Mesenchymal stem cell (in vitro differentiated cells and primary cell): ENCODE measurements around the gene PCSK7. TPM values are rescaled to one million over a fixed set of nuclear protein-coding genes. Genes with fewer than 3 reads are reported as not detected.
A peak's percentile ranks its signal among the peaks of the same experiment; 100 is the strongest.

Experiments
- DNase-seq: peaks from one replicate; pipeline ENCODE4 v3.0.0-alpha.2; 2013
- H2AFZ ChIP-seq: one replicate; pipeline ENCODE4 v1.6.1; 2013; ENCODE audit warnings: low read depth, mild to moderate bottlenecking, control low read depth, inconsistent platforms, low read length, moderate library complexity
- H2AK5ac ChIP-seq: 2 replicates; pipeline ENCODE4 v1.6.1; 2013; ENCODE audit warnings: low read length, moderate library complexity, mild to moderate bottlenecking, inconsistent platforms; ENCODE audit not compliant: severe bottlenecking
- H2BK120ac ChIP-seq: one replicate; pipeline ENCODE4 v1.6.1; 2013; ENCODE audit warnings: low read depth, mild to moderate bottlenecking, inconsistent platforms, low read length, moderate library complexity
- H2BK12ac ChIP-seq, 2 experiments: one replicate each; pipeline ENCODE4 v1.6.1; 2013; ENCODE audit warnings: inconsistent platforms in 2 of 2, low read length in 2 of 2, mild to moderate bottlenecking in 2 of 2, moderate library complexity in 2 of 2, control low read depth in 1 of 2
- H2BK15ac ChIP-seq: one replicate; pipeline ENCODE4 v1.6.1; 2013; ENCODE audit warnings: mild to moderate bottlenecking, low read depth, inconsistent platforms; ENCODE audit not compliant: poor library complexity, severe bottlenecking
- H2BK5ac ChIP-seq: 2 replicates; pipeline ENCODE4 v1.6.1; 2013; ENCODE audit warnings: low read depth, mild to moderate bottlenecking, low read length, control low read depth, inconsistent platforms; ENCODE audit not compliant: poor library complexity, severe bottlenecking
- H3K14ac ChIP-seq, 2 experiments: one replicate each; pipeline ENCODE4 v1.6.1; 2013; ENCODE audit warnings: inconsistent platforms in 2 of 2, low read length in 2 of 2, control low read depth in 1 of 2, mild to moderate bottlenecking in 1 of 2, moderate library complexity in 1 of 2
- H3K18ac ChIP-seq, 2 experiments: one replicate each; pipeline ENCODE4 v1.6.1; 2013; ENCODE audit warnings: inconsistent platforms in 2 of 2, low read length in 2 of 2, control low read depth in 1 of 2, low read depth in 1 of 2, mild to moderate bottlenecking in 1 of 2
- H3K23ac ChIP-seq, 2 experiments: one replicate each; pipeline ENCODE4 v1.6.1; 2013; ENCODE audit warnings: inconsistent platforms in 2 of 2, low read length in 2 of 2, mild to moderate bottlenecking in 2 of 2, moderate library complexity in 2 of 2, control low read depth in 1 of 2
- H3K27ac ChIP-seq: 2 replicates; pipeline ENCODE4 v1.5.1; 2013; ENCODE audit warnings: mild to moderate bottlenecking, moderate library complexity, low read length, control low read depth, inconsistent platforms; ENCODE audit not compliant: poor library complexity, severe bottlenecking
- H3K27me3 ChIP-seq, 2 experiments: 2 replicates each; pipeline versions ENCODE4 v1.6.1 to v1.7.0; 2013; ENCODE audit warnings: low read length in 2 of 2, mild to moderate bottlenecking in 2 of 2, moderate library complexity in 2 of 2, control low read depth in 1 of 2, inconsistent platforms in 1 of 2; ENCODE audit not compliant: control insufficient read depth in 1 of 2, insufficient read depth in 1 of 2
- H3K36me3 ChIP-seq, 2 experiments: 2 replicates each; pipeline versions ENCODE4 v1.6.1 to v1.7.0; 2013; ENCODE audit warnings: low read length in 2 of 2, control low read depth in 1 of 2, inconsistent platforms in 1 of 2, low read depth in 1 of 2, mild to moderate bottlenecking in 1 of 2; ENCODE audit not compliant: insufficient read depth in 2 of 2, control insufficient read depth in 1 of 2
- H3K4ac ChIP-seq, 2 experiments: one replicate each; pipeline ENCODE4 v1.6.1; 2013; ENCODE audit warnings: inconsistent platforms in 2 of 2, low read length in 2 of 2, mild to moderate bottlenecking in 2 of 2, moderate library complexity in 2 of 2, control low read depth in 1 of 2, low read depth in 1 of 2
- H3K4me1 ChIP-seq: 2 replicates; pipeline ENCODE4 v1.6.1; 2013; ENCODE audit warnings: low read depth, low read length, control low read depth; ENCODE audit not compliant: control insufficient read depth, insufficient read depth
- H3K4me2 ChIP-seq: 2 replicates; pipeline ENCODE4 v1.6.1; 2013; ENCODE audit warnings: low read length, mild to moderate bottlenecking, inconsistent platforms; ENCODE audit not compliant: poor library complexity, severe bottlenecking
- H3K4me3 ChIP-seq, 2 experiments: 2 replicates each; pipeline versions ENCODE4 v1.5.1 to v1.7.0; 2013; ENCODE audit warnings: low read length in 2 of 2, mild to moderate bottlenecking in 2 of 2, control low read depth in 1 of 2, low read depth in 1 of 2; ENCODE audit not compliant: insufficient read depth in 1 of 2
- H3K79me1 ChIP-seq: replicated peaks from 2 replicates; pipeline ENCODE4 v1.6.1; 2013; ENCODE audit warnings: mild to moderate bottlenecking, control low read depth, low read length, inconsistent platforms; ENCODE audit not compliant: poor library complexity, severe bottlenecking
- H3K9ac ChIP-seq: 2 replicates; pipeline ENCODE4 v1.7.0; 2013; ENCODE audit warnings: mild to moderate bottlenecking, low read length, moderate library complexity
- H3K9me3 ChIP-seq: 2 replicates; pipeline ENCODE4 v1.7.0; 2013; ENCODE audit warnings: mild to moderate bottlenecking, low read length; ENCODE audit not compliant: control insufficient read depth
- H4K8ac ChIP-seq: one replicate; pipeline ENCODE4 v1.6.1; 2013; ENCODE audit warnings: inconsistent platforms, mild to moderate bottlenecking, low read length, moderate library complexity
- H4K91ac ChIP-seq: one replicate; pipeline ENCODE4 v1.6.1; 2013; ENCODE audit warnings: mild to moderate bottlenecking, low read length, inconsistent platforms
- WGBS: methylation state at CpG from one replicate; pipeline ENCODE4 v1.1.7; 2013; ENCODE audit warnings: mixed read lengths; 5-methylcytosine and 5-hydroxymethylcytosine counted together
- polyA plus RNA-seq, 2 experiments: library from polyadenylated mRNA; stranded (reverse); fragments of 200-250 nt; gene quantifications; one replicate each; pipeline ENCODE4 v1.2.3, GENCODE V29; 2013

PCSK7 gene, protein sequence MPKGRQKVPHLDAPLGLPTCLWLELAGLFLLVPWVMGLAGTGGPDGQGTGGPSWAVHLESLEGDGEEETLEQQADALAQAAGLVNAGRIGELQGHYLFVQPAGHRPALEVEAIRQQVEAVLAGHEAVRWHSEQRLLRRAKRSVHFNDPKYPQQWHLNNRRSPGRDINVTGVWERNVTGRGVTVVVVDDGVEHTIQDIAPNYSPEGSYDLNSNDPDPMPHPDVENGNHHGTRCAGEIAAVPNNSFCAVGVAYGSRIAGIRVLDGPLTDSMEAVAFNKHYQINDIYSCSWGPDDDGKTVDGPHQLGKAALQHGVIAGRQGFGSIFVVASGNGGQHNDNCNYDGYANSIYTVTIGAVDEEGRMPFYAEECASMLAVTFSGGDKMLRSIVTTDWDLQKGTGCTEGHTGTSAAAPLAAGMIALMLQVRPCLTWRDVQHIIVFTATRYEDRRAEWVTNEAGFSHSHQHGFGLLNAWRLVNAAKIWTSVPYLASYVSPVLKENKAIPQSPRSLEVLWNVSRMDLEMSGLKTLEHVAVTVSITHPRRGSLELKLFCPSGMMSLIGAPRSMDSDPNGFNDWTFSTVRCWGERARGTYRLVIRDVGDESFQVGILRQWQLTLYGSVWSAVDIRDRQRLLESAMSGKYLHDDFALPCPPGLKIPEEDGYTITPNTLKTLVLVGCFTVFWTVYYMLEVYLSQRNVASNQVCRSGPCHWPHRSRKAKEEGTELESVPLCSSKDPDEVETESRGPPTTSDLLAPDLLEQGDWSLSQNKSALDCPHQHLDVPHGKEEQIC
- polyA plus RNA-seq (2013, experiment 1 of 2), result 18.3 TPM
- 17.5 TPM for polyA plus RNA-seq (2013, experiment 2 of 2)

DNA sequence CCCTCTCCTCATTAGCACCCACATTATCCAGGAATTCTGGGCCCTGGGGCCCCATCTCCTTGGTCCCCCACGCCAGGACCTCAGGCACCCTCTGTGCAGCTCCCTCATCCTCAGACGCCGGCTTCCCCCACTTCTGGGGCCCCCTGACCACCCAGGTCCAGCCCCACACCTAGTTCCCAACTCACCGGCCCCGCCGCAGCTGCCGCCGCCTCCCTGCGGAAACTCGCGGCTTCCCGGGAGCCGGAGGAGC, at the start of gene PCSK7:
Gene PCSK7, minus strand, starts transcription at position 232 of the 250 bp plus-strand sequence. CDS start 2,229 bp downstream, outside the sequence.
- Histone ChIP-seq H3K9me3 (no peaks in the 10 kb centered on the region), H3K27ac (peak within 1 kb of the TSS; percentile 50), H2BK15ac (peak within 1 kb of the TSS; percentile 57), H3K4me1 (peaks cover 1% of the 10 kb centered on the region), H3K36me3 (peaks cover 33 to 39% of the 10 kb centered on the region in 2 experiments), H4K8ac (peak within 1 kb of the TSS; percentile 96), H3K18ac (peak within 1 kb of the TSS; percentile 68 to 83), H3K27me3 (no peaks in the 10 kb centered on the region), H3K9ac (peak within 1 kb of the TSS; percentile 98), H2AK5ac (no peak within 1 kb of the TSS), H3K79me1 (peaks cover 24% of the 10 kb centered on the region), H4K91ac (peak within 1 kb of the TSS; percentile 66), H2BK5ac (no peak within 1 kb of the TSS), H3K4ac (peak within 1 kb of the TSS; percentile 83 to 88), H2AFZ (peak within 1 kb of the TSS; percentile 66), H2BK120ac (peak within 1 kb of the TSS; percentile 95), H2BK12ac (peak within 1 kb of the TSS; percentile 7 to 45), H3K4me2 (peak within 1 kb of the TSS; percentile 91), H3K14ac (peak within 1 kb of the TSS; percentile 25 to 78), H3K23ac (no peak within 1 kb of the TSS), H3K4me3 (peak within 1 kb of the TSS; percentile 82 to 94)
- 0% methylated on average over 11 of the region's 13 CpGs for WGBS
- peak; percentile 76 for DNase-seq

DNA sequence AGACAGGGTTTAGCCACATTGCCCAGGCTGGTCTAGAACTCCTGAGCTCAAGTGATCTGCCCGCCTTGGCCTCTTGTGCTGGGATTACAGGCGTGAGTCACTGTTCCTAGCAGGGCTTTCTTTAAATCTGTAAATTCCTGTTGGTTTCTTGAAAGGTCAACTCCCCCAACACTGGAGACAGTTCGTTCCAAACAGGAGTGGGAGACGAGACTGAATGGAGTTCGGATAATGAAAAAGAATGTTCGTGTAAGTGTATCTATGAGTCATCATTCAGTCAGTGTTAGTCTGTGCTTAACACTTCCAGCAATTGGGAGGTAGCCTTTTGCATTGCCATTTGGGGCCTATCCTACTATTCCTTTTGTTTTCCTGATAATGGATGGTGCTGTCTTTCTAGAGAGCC, 49.3 kb upstream of the PCSK7 start:
- Histone ChIP-seq H3K27me3 (no peaks in the 10 kb centered on the region), H2BK12ac (peak overlapping the region in 1 of 2 experiments; percentile 77), H3K9me3 (no peaks in the 10 kb centered on the region), H2AK5ac (no peak overlapping the region), H3K9ac (peak overlapping the region; percentile 58), H3K4me3 (no peak overlapping the region), H3K14ac (no peak overlapping the region), H2BK15ac (no peak overlapping the region), H3K27ac (peak overlapping the region; percentile 88), H3K4me2 (no peak overlapping the region), H4K8ac (no peak overlapping the region), H2BK120ac (no peak overlapping the region), H2AFZ (no peak overlapping the region), H4K91ac (no peak overlapping the region), H3K4me1 (peaks cover 7% of the 10 kb centered on the region), H3K36me3 (peaks cover 21 to 52% of the 10 kb centered on the region in 2 experiments), H3K4ac (no peak overlapping the region), H3K18ac (peak overlapping the region in 1 of 2 experiments; percentile 68), H3K79me1 (peaks cover 6% of the 10 kb centered on the region), H3K23ac (no peak overlapping the region), H2BK5ac (no peak overlapping the region)
- peak; percentile 96 for DNase-seq
- WGBS, result 0% methylated on average over 6 of the region's 6 CpGs

- no peaks in the 10 kb centered on the region for H3K9me3 ChIP-seq
- H3K27ac ChIP-seq, result no peak overlapping the region
- no peak for DNase-seq
- H3K23ac ChIP-seq, result no peak overlapping the region
- H4K8ac ChIP-seq, result no peak overlapping the region
- no peak overlapping the region for H3K4me3 ChIP-seq
- 81% methylated on average over 4 of the region's 4 CpGs for WGBS
- H3K18ac ChIP-seq, result no peak overlapping the region
- H2BK15ac ChIP-seq, result no peak overlapping the region
- no peak overlapping the region for H3K9ac ChIP-seq
- H3K27me3 ChIP-seq, result no peaks in the 10 kb centered on the region
- H2BK5ac ChIP-seq, result no peak overlapping the region
- no peak overlapping the region for H3K4ac ChIP-seq
- H3K4me2 ChIP-seq, result no peak overlapping the region
- H4K91ac ChIP-seq, result no peak overlapping the region
- H2BK120ac ChIP-seq, result no peak overlapping the region
- H2BK12ac ChIP-seq, result no peak overlapping the region
- peaks cover 19 to 43% of the 10 kb centered on the region in 2 experiments for H3K36me3 ChIP-seq
- peaks cover 7% of the 10 kb centered on the region for H3K4me1 ChIP-seq
- no peak overlapping the region for H2AFZ ChIP-seq
- H3K14ac ChIP-seq, result no peak overlapping the region
- H3K79me1 ChIP-seq, result peaks cover 6% of the 10 kb centered on the region
- no peak overlapping the region for H2AK5ac ChIP-seq
These were observed 48.0 kb upstream of the PCSK7 start for GRCh38 chr11:117279711-117280376.

DNA sequence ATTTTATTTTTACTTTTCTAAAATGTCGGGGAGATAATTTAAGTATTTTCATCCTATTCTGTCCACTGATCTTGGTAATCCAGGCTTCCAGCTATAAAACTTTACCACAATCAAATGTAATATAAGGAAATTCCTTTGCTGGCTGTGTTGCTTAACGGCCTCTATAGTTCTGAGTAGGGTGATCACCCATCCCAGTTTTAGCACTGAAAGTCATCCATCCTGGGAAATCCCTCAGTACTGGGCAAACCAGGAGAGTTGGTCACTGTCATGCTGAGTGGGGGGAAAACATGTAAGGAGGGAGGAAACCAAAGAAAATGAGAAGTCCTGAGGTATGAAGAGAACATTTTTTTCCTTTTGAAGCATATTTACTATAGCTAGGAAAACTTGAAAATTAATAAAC, 46.5 kb upstream of the PCSK7 start:
- DNase-seq, result no peak
- Histone ChIP-seq H2BK5ac (no peak overlapping the region), H3K36me3 (peaks cover 14 to 28% of the 10 kb centered on the region in 2 experiments), H3K4me2 (no peak overlapping the region), H3K27ac (no peak overlapping the region), H3K18ac (no peak overlapping the region), H3K4me3 (no peak overlapping the region), H2BK120ac (no peak overlapping the region), H4K91ac (no peak overlapping the region), H3K9me3 (no peaks in the 10 kb centered on the region), H2AK5ac (no peak overlapping the region), H3K14ac (no peak overlapping the region), H3K79me1 (peaks cover 6% of the 10 kb centered on the region), H3K4me1 (peaks cover 7% of the 10 kb centered on the region), H2AFZ (no peak overlapping the region), H2BK12ac (no peak overlapping the region), H3K23ac (no peak overlapping the region), H3K9ac (no peak overlapping the region), H2BK15ac (no peak overlapping the region), H3K27me3 (no peaks in the 10 kb centered on the region), H3K4ac (no peak overlapping the region), H4K8ac (no peak overlapping the region)
- WGBS, result 100% methylated on average over 1 of the region's 2 CpGs
